Transverse colon (tissue), 4 donors: ENCODE results near the gene MARS1.

Experiments used
- POLR2A ChIP-seq: fragments of 450-650 bp; IDR thresholded peaks from one replicate; pipeline ENCODE4 v1.6.1; 2016; ENCODE audit warnings: antibody characterized with exemption, mild to moderate bottlenecking, moderate library complexity
- POLR2AphosphoS5 ChIP-seq, 3 donors: sonication (generic); formaldehyde crosslinking; IDR thresholded peaks; one replicate each; pipeline ENCODE4 v1.6.1; 2016; ENCODE audit warnings: antibody characterized with exemption in 3 of 3
- TF ChIP-seq, protein P1 (sequence below), 5 experiments: fragments of 200-600 bp in 3 of 5; fragments of 450-650 bp in 2 of 5; sonication (generic) in 3 of 5; IDR thresholded peaks; 1 replicate in 2 of 5; 2 replicates in 3 of 5; pipeline ENCODE4 v1.5.1; 2016 to 2017; ENCODE audit warnings: antibody characterized with exemption in 5 of 5, inconsistent platforms in 3 of 5, mild to moderate bottlenecking in 2 of 5, moderate library complexity in 1 of 5

DNA sequence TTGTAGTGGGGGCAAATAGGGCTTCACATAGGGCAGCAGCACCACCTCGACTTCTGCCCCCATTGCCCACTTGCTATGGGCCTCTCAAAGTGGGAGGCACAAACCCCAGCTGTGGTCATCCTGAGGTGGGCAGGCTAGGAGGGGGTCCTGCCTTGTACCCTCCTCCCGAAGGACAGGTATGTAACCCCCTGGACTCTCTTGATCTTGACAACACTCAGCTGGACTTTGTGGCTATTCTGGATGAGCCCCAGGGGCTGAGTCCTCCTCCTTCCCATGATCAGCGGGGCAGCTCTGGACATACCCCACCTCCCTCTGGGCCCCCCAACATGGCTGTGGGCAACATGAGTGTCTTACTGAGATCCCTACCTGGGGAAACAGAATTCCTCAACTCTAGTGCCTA, 16.2 kb upstream of the MARS1 start:
- TF ChIP-seq, protein P1, sequence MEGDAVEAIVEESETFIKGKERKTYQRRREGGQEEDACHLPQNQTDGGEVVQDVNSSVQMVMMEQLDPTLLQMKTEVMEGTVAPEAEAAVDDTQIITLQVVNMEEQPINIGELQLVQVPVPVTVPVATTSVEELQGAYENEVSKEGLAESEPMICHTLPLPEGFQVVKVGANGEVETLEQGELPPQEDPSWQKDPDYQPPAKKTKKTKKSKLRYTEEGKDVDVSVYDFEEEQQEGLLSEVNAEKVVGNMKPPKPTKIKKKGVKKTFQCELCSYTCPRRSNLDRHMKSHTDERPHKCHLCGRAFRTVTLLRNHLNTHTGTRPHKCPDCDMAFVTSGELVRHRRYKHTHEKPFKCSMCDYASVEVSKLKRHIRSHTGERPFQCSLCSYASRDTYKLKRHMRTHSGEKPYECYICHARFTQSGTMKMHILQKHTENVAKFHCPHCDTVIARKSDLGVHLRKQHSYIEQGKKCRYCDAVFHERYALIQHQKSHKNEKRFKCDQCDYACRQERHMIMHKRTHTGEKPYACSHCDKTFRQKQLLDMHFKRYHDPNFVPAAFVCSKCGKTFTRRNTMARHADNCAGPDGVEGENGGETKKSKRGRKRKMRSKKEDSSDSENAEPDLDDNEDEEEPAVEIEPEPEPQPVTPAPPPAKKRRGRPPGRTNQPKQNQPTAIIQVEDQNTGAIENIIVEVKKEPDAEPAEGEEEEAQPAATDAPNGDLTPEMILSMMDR (IDR thresholded peaks at IDR 0.05), result no peak
- TF ChIP-seq POLR2A (no peak), POLR2AphosphoS5 (IDR thresholded peaks at IDR 0.05) (no peak)
